GM12875 (cell line): ENCODE measurements around the gene PHLDB1.

Source experiments
- H3K4me3 ChIP-seq: one replicate; pipeline ENCODE4 v1.5.1; 2011; ENCODE audit warnings: low read depth, low read length, control low read depth
- TF ChIP-seq, protein P1 (sequence below): IDR thresholded peaks from 2 replicates; pipeline ENCODE4 v1.5.1; 2011; ENCODE audit warnings: low read depth, mild to moderate bottlenecking, control low read depth, inconsistent platforms, low read length, moderate library complexity, borderline replicate concordance; ENCODE audit not compliant: insufficient read depth

Gene PHLDB1

DNA sequence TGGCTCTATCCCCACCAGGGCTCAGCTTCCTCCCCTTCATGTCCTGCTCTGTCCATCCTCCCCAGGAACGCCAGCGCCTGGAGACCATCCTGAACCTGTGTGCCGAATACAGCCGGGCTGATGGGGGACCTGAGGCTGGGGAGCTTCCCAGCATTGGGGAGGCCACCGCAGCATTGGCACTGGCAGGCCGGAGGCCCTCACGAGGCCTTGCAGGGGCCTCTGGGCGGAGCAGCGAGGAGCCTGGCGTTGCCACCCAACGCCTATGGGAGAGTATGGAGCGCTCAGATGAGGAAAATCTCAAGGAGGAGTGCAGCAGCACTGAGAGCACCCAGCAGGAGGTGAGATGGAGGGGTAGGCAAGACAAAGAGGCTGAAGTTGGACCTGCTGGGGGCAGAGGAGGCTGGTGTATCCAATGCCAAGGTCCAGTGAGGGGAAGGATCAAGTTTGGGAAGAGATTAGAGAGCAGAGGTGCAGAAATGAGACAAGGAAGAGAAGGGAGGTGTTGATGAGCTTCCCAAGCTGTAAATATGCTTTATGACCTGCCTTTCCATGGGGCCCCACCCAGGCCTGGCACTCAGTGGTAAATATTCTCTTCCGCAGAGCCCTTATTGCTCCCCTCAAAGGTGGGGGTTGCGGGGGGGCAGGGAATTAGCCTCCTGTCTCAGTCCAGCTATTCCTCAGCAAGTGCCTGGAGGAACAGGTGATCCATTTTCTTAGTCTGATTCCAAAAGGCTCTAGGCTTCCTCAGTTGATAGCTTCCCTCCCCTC lies 23.9 kb downstream of the PHLDB1 start:
- TF ChIP-seq, protein P1, sequence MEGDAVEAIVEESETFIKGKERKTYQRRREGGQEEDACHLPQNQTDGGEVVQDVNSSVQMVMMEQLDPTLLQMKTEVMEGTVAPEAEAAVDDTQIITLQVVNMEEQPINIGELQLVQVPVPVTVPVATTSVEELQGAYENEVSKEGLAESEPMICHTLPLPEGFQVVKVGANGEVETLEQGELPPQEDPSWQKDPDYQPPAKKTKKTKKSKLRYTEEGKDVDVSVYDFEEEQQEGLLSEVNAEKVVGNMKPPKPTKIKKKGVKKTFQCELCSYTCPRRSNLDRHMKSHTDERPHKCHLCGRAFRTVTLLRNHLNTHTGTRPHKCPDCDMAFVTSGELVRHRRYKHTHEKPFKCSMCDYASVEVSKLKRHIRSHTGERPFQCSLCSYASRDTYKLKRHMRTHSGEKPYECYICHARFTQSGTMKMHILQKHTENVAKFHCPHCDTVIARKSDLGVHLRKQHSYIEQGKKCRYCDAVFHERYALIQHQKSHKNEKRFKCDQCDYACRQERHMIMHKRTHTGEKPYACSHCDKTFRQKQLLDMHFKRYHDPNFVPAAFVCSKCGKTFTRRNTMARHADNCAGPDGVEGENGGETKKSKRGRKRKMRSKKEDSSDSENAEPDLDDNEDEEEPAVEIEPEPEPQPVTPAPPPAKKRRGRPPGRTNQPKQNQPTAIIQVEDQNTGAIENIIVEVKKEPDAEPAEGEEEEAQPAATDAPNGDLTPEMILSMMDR, result no peak
- H3K4me3 ChIP-seq, result no peak overlapping the region

GRCh38 chr11:118632577-118633318 lies 25.3 kb downstream of the PHLDB1 start:
- TF ChIP-seq, protein P1, result no peak

DNA sequence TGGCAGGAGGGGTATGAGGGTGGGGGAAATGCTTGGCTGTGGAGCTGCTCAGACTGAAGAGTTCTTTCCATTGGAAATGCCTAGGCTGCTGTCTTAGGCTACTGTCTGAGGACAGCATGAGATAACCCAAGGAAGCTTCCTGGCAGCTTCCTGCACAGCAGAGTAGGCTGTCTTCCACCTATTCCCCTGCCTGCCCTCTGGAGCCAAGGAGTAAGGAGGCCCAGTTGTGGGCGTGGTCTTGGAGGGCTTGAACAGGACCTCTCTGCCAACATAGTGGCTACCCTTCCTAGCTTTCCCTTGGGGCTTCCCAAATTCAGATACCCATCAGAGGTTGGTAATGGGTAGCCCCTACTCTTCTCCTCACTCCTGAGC lies 25.9 kb downstream of the PHLDB1 start:
- TF ChIP-seq, protein P1, result no peak
- H3K4me3 ChIP-seq, result no peak overlapping the region

More at GRCh38 chr11:118632577-118633318, 25.3 kb downstream of the PHLDB1 start:
- no peak overlapping the region for H3K4me3 ChIP-seq

DNA sequence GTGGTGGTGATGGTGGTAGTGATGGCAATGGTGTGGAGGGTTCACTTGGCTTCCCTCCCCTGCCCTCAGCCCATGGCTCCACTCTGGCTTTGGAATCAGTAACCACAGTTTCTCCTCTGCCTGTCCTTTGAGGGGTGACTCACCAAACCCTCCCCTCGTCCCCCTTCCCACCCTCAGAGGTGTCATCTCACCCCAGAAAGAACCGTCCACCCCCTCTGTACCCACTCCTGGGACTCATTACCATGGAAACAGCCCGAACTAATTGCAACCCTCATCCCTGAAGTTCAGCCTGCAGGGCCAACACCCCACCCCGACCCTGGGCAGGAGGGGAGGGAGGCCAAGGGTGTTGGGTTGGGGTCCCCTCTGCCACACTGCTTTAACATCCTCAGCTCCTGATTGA lies 26.6 kb downstream of the PHLDB1 start:
- no peak overlapping the region for H3K4me3 ChIP-seq

GRCh38 chr11:118634431-118635236 lies 27.2 kb downstream of the PHLDB1 start:
- TF ChIP-seq, protein P1, result no peak
- H3K4me3 ChIP-seq, result no peak overlapping the region

More for the DNA sequence above, 26.6 kb downstream of the PHLDB1 start:
- TF ChIP-seq, protein P1, result no peak

DNA sequence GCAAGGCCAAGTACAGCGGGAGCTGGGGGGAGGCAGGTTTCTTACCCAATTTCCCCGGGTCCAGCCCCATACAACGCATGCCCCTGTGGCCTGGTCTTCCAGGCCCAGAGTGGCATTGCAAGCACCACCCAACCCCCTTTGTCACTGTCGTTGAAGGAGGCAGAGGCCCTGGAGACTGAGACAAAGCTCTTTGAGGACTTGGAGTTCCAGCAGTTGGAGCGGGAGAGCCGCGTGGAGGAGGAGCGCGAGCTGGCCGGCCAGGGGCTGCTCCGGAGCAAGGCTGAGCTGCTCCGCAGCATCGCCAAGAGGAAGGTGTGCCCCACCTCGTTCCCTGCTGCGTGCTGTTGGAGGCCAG lies 27.8 kb downstream of the PHLDB1 start:
- TF ChIP-seq, protein P1, result no peak
- no peak overlapping the region for H3K4me3 ChIP-seq
